ENCODE results near the gene CHST3.

The CHST3 gene

GRCh38 chr10:72020914-72021809 is 57.0 kb downstream of the CHST3 start:
- Histone ChIP-seq H3K36me3 (no peaks in the 10 kb centered on the region), H3K4me3 (ENCODE audit: low read depth in 1 of 2, low read length in 1 of 2) (no peak overlapping the region), H3K27me3 (peaks cover 7% of the 10 kb centered on the region), H3K27ac (no peak overlapping the region), H3K9me3 (no peaks in the 10 kb centered on the region), H3K4me1 (ENCODE audit: control insufficient read depth in 1 of 2, insufficient read depth in 1 of 2, low read depth in 1 of 2, low read length in 1 of 2) (peaks cover 0 to 5% of the 10 kb centered on the region in 2 experiments)
- TF ChIP-seq, protein P1, sequence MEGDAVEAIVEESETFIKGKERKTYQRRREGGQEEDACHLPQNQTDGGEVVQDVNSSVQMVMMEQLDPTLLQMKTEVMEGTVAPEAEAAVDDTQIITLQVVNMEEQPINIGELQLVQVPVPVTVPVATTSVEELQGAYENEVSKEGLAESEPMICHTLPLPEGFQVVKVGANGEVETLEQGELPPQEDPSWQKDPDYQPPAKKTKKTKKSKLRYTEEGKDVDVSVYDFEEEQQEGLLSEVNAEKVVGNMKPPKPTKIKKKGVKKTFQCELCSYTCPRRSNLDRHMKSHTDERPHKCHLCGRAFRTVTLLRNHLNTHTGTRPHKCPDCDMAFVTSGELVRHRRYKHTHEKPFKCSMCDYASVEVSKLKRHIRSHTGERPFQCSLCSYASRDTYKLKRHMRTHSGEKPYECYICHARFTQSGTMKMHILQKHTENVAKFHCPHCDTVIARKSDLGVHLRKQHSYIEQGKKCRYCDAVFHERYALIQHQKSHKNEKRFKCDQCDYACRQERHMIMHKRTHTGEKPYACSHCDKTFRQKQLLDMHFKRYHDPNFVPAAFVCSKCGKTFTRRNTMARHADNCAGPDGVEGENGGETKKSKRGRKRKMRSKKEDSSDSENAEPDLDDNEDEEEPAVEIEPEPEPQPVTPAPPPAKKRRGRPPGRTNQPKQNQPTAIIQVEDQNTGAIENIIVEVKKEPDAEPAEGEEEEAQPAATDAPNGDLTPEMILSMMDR (IDR thresholded peaks at IDR 0.05) = no peak

DNA sequence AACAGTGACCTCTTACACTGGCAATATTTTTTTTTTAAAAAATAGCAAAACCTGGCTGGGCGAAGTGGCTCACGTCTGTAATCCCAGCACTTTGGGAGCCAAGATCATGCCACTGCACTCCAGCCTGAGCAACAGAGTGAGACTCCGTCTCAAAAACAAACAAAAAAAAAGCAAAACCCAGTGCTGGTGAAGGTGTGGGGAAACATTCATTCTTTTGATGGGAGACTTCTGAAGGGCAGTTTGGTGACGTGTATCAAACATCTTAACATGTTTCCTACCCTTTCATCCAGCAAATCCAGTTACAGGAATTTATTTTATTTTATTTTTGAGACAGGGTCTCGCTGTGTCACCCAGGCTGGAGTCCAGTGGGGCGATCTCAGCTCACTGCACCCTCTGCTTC is 58.0 kb downstream of the CHST3 start:
- Histone ChIP-seq H3K9me3 (no peaks in the 10 kb centered on the region), H3K36me3 (no peaks in the 10 kb centered on the region), H3K4me1 (ENCODE audit: control insufficient read depth in 1 of 2, insufficient read depth in 1 of 2, low read depth in 1 of 2, low read length in 1 of 2) (peaks cover 0 to 5% of the 10 kb centered on the region in 2 experiments), H3K27ac (no peak overlapping the region), H3K27me3 (peaks cover 7% of the 10 kb centered on the region), H3K4me3 (ENCODE audit: low read depth in 1 of 2, low read length in 1 of 2) (no peak overlapping the region)
- TF ChIP-seq, protein P1 (IDR thresholded peaks at IDR 0.05) = no peak

- H3K27ac ChIP-seq = no peak overlapping the region
- H3K27me3 ChIP-seq = peaks cover 4% of the 10 kb centered on the region
- no peak overlapping the region for H3K4me3 ChIP-seq (ENCODE audit: low read depth in 1 of 2, low read length in 1 of 2)
- peaks cover 0 to 5% of the 10 kb centered on the region in 2 experiments for H3K4me1 ChIP-seq (ENCODE audit: control insufficient read depth in 1 of 2, insufficient read depth in 1 of 2, low read depth in 1 of 2, low read length in 1 of 2)
- no peaks in the 10 kb centered on the region for H3K9me3 ChIP-seq
- H3K36me3 ChIP-seq = no peaks in the 10 kb centered on the region
- TF ChIP-seq, protein P1 (IDR thresholded peaks at IDR 0.05) = no peak
These were observed 60.4 kb downstream of the CHST3 start for GRCh38 chr10:72024596-72024995.

DNA sequence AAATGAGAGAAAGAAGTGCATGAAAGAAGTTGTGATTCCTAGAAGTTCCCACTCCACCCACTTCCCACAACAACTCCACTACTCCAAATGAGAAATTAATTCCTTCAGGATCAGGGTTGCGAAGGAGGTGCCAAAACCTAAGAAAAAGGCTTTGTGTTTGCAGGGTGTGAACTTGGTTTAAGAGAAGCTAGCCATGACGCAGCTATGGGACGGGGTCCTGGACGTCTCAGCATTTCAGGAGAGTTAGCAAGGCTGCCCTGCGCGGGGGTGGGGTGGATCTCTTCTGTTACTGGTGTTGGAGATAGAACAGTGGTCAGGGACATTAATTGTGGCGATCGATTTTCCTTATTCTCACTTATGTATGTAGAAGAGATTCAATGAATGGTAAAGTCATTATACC is 61.2 kb downstream of the CHST3 start:
- Histone ChIP-seq H3K4me1 (ENCODE audit: control insufficient read depth in 1 of 2, insufficient read depth in 1 of 2, low read depth in 1 of 2, low read length in 1 of 2) (peaks cover 0 to 5% of the 10 kb centered on the region in 2 experiments), H3K9me3 (no peaks in the 10 kb centered on the region), H3K4me3 (ENCODE audit: low read depth in 1 of 2, low read length in 1 of 2) (no peak overlapping the region), H3K27me3 (peaks cover 8% of the 10 kb centered on the region), H3K36me3 (no peaks in the 10 kb centered on the region), H3K27ac (no peak overlapping the region)
- TF ChIP-seq, protein P1 (IDR thresholded peaks at IDR 0.05) = no peak

DNA sequence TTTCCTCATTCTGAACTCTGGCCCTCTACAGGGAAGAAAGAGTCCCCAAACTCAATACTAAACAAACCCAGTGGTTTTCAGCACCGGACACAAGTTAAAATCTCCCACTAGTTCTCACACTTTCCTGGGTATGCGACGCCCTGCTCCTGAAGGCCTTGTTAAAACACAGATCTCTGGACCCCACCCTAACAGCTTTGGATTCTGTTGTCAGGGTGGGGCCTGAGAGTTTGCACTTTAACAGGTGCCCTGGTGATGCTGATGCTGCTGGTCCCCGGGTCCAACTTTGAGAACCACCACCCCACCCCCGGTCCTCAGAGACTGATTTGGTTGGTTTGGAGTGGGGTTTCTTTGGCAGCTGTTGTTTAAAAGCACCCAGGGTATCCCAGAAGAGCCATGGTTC is 61.6 kb downstream of the CHST3 start:
- Histone ChIP-seq H3K27ac (no peak overlapping the region), H3K4me1 (ENCODE audit: control insufficient read depth in 1 of 2, insufficient read depth in 1 of 2, low read depth in 1 of 2, low read length in 1 of 2) (peaks cover 0 to 5% of the 10 kb centered on the region in 2 experiments), H3K4me3 (ENCODE audit: low read depth in 1 of 2, low read length in 1 of 2) (no peak overlapping the region), H3K36me3 (no peaks in the 10 kb centered on the region), H3K27me3 (peaks cover 8% of the 10 kb centered on the region), H3K9me3 (no peaks in the 10 kb centered on the region)
- TF ChIP-seq, protein P1 (IDR thresholded peaks at IDR 0.05) = no peak

Data from neutrophil (primary cell).